Measurements from ENCODE around the gene HHAT.
"Not testable (repeated sequence)": the region's sequence is repeated elsewhere in the genome, so short reads cannot be mapped to it uniquely, and the experiment has no call there.

Gene HHAT

DNA sequence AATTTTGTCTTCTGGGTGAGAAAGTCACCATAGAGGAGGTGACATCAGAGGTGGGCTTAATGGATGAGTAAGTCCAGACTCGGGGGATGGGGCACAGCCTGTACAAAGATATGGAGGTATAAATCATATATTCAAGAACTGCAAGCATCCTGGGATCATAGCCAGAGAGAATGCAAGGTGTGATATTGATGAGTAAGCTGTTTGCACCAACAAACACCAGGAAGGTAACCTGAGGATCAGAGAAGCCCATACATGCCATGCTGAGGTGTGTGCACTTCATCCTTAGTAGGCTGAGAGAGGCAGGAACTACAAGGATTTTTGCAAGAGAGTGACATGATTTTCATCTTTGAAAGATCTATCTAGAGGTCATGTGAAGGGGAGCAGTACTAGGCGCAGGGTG lies 306.4 kb downstream of the HHAT start:
- FAIRE-seq (no peak), DNase-seq (ENCODE audit: low spot score) (no peak)

DNA sequence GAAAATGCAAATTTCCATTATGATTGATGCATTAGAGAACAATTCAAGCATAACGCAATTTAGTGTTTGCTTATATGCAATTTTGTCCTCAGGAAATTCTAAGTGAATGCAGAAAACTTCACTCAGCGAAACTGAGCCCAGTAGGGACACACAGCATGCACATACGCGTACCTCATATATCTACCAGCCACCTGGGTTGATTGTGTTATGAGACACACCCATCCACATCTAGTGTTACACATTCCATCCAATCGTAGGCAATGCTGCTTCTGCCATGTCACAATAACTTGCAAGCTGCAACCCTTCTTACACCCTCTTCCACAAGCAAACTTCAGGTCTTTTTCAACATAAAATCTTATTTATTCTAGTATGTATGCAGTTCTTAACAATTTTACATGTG lies 312.9 kb downstream of the HHAT start:
- DNase-seq (ENCODE audit: low spot score) = no peak
- FAIRE-seq = no peak

DNA sequence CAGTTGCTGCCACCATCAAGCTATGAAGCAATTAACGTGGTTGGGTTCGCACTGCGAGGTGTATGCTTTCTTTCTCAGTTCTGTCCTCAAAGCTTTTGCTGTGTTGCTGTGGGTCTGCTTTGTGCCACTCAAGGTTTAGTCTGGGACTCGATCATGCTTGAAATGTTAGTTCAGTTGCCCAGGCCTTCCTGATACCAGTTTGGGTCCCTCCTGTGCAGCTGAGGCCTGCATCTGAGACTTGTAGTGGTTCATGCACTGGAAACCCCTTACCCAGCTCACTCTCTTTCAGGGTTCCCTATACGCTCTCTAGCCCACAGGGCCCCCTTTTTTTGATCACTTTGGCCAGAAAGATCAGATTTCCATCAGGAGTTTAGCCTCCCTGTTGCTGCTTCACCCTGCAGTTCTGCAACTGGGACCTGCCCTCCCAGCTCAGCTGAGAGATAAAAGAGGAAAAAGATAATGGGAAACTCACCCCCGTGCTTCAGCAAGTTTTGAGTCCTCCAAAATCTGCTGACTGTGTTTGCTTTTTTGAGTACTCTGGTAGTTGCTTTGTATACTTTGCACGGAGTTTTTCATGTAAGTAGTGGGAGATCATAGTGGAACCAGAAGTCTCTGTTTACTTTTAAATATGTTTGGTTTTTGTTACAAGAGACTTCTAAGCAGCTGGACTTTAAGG lies 317.0 kb downstream of the HHAT start:
- DNase-seq (ENCODE audit: low spot score) (no peak), FAIRE-seq (no peak)

DNA sequence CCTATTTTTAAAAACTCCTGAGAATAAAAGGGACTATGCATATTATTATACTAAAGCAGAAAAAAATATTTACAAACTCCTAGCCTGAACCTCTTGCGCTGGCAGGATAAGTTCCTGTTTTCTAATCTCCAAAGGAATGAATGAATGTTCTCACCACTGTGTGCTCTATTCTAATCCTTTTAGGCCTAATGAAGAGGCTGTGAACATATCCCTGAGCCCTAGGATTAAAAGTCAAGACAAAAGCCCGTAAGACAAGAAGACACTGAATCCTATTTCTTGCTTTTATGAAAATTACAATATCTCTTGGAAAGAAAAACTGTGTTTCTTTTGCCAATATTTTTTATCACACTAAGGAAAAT lies 317.5 kb downstream of the HHAT start:
- DNase-seq (ENCODE audit: low spot score) (no peak), FAIRE-seq (no peak)

DNA sequence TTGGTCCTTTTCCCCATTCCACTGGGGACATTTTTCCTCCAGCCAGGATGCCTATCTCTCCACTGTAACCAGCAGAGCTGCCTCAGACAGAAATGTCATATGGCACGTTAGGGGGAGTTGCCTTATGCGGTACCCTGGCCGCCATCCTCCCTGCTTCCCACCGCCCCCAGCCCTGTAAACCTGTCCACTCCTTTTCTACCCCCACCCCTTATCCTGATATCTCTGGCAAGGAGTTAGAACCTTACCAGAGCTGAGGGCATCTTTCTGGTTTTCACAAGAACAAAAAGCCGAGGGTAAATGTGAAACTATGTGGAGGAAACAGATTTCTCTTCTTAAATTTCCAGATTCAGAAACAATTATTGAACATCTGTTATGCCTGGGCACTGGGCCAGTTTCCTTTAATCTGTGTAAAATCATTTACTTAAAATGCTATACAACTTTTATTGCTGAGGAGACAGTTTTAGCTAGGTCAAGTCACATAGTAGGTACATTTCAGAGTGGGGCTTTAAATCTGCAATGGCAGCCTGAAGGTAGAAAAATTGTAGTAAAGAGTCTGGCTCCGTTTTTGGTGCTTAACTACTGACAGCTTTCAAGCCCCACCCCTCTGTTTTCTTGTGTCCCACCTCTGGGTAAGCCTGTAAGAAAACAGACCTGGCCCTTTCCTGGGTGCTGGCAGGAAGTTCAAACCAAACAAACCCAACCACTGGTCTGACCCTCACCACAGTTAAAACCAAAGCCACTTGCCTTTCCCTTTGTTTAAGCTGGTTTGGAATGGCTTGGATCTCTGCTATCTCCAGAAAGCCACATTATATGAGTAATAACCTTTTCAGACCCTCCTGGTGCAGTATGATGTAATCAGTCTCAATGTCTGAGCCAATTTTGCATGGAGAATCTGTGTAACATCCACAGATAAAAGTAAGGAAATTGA lies 319.0 kb downstream of the HHAT start:
- DNase-seq (ENCODE audit: low spot score) (peak; percentile 48), FAIRE-seq (peak; percentile 61)

DNA sequence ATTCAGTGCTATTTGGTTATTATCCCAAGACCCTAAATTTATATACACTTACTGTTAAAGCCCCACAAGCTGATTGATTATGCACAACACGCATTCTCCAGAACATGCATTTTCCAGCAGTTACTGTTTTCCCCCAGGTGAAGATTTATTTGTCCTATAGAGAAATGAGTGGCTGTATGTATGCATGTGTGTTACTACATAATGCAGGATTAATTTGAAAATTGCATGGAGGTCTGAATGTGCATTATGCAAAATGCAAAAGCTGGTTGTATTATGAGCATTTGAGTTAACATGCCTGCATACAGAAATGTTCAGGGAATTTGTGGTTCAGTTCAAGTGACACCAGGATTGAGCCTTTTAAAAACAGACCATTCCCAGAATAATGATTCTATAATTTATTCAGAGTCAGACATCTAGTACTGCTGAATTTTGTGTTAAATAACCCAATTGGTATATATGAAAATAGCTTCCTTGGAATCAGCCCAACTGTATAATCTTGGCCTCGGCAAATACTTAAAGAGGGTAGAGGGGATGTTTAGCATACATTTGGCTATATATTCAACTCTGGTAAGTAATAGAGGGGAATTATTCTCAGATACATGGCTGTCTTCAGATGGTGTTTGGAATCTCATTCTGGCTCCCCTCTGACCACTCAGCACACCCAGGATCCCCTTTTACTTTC lies 320.0 kb downstream of the HHAT start:
- FAIRE-seq (no peak), DNase-seq (ENCODE audit: low spot score) (no peak)

DNA sequence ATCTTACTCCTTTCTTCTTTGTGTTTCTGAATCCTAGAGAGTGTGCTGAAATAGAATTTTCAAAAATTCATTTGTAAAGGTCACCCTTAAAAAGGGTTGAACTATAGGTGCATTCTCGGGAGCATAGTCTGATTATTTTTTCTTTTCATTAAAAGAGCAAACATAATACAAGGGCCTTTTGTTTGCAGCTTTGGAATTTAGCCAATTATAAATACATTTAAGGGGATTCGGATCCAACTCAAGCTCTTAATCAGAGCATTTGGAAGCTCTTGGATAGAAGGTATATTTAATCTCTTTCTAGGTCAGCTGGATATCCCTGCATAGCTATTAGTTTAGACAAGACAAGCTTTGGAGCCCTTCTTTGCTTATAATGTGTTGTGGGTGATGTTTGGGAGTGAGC lies 321.7 kb downstream of the HHAT start:
- FAIRE-seq = no peak
- DNase-seq (ENCODE audit: low spot score) = no peak

DNA sequence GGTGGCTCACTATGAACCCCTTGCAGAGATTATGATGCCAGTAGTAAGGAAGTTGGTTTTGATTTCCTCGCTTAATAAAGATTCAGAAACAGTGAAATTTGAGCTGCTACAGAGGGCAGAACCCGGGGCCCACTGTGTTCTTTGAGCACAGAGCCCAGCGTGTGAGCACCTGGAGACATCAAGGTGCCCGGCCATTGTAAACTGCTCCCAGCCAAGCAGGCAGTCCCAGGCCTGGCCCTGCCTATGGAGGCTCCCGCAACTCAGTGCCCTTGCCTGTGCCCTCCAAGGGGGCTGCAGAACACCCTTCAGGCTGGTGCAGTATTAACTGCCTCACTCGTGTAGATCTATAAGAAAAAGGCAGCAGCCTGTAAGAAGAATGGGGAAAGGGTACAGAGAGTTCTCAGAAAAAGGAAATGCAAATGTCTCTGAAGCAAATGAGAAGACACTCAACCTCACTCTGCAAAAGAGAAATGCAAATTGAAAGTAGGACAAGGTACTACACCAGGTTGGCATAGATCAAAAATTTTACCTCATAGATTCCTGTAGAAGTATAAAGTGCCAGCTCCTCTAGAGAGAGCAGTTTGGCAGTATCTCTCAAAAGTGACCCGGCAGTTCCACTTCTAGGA lies 323.7 kb downstream of the HHAT start:
- FAIRE-seq (no peak), DNase-seq (ENCODE audit: low spot score) (no peak)

DNA sequence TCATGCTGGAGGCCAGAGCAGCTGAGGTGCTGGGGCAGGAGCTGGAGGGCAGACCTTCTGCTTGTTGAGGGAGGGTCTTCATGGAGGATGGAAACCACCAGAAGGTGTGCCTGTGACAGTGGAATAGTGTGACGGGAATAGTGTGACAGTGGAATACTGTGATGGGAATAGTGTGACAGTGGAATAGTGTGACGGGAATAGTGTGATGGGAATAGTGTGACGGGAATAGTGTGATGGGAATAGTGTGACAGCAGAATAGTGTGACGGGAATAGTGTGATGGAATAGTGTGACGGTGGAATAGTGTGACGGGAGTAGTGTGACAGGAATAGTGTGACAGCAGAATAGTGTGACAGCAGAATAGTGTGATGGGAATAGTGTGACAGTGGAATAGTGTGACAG lies 325.1 kb downstream of the HHAT start:
- no peak for FAIRE-seq
- no peak for DNase-seq (ENCODE audit: low spot score)

DNA sequence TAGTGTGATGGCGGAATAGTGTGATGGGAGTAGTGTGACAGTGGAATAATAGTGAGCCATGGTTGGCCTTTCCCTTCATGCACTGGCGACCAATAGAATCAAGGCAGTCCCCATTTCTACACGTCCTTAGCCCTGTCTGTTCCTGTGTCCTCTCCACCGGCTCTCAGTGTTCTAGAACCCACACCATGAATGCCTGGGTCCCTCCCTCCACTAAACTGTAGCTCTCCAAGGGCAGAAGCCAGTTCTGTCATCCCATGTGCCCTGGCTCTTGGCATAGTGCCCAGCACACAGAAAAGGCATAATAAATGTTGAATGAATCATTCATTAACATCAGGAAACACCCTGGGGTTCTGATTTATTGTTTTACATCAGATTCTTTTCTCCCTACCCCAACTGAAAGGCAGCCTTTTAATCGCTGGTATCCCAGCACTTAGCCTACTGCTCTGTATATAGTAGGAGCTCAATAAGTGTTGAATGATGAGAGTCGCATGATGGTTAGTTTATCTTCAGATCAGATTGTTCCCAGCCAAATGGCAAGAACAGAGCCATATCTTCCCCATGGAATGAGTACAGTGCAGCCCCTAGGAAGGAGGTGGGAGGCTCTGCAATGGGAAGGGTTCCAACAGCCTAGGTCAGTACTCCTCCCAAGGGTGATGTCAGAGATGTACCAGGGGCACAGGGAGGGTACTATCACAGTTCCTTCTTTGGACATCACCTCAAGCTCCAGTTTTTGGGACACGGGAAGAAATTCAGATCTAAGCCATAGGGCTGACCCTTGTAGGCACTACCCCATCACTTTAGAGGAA lies 325.7 kb downstream of the HHAT start:
- no peak for DNase-seq (ENCODE audit: low spot score)
- FAIRE-seq = no peak

DNA sequence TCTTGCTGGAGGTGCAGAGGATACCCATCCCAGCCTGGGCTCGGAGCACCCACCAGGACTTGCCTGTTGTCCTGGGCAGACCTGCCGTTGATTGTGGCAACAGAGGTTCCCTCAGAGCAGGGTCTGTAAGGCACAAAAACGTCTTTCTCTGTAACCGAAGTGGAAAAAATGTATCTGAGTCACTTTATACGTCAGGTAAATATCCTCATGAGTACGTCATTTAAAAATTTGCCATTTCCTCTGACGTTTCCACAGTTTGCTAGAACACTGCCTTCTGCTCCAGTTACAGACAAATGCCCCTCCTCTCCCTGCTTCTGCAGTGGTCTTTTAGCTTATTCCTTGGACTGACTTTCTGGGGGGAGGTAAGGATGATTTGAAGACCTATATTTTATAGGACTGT lies 326.8 kb downstream of the HHAT start:
- FAIRE-seq (no peak), DNase-seq (ENCODE audit: low spot score) (peak; percentile 34)

DNA sequence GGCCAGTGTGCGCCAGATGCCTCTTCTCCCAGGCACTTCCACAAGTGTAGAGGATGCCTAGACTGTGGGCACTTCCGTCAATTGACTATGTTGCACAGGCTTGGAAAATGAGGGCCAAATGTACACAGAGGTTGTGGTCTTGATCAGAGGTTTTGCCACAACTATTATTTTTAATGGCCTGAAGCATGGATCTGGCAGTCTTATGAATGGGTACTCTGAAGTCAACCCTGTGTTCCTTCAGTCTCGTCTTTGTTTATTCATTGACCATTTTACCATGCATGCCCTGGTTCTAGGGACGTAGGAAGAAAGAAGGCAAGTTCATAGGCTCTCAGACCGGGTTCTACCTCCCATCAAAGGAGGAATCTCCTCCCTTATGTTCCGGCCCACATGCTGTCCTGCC lies 329.1 kb downstream of the HHAT start:
- DNase-seq (ENCODE audit: low spot score) = no peak
- FAIRE-seq = no peak

DNA sequence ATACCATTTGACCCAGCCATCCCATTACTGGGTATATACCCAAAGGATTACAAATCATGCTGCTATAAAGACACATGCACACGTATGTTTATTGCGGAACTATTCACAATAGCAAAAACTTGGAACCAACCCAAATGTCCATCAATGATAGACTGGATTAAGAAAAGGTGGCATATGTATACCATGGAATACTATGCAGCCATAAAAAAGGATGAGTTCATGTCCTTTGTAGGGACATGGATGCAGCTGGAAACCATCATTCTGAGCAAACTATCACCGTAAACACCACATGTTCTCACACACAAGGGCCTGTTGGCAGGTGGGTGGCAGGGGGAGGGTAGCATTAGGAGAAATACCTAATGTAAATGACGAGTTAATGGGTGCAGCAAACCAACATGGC lies 332.8 kb downstream of the HHAT start:
- not testable (repeated sequence) for DNase-seq (ENCODE audit: low spot score); FAIRE-seq

DNA sequence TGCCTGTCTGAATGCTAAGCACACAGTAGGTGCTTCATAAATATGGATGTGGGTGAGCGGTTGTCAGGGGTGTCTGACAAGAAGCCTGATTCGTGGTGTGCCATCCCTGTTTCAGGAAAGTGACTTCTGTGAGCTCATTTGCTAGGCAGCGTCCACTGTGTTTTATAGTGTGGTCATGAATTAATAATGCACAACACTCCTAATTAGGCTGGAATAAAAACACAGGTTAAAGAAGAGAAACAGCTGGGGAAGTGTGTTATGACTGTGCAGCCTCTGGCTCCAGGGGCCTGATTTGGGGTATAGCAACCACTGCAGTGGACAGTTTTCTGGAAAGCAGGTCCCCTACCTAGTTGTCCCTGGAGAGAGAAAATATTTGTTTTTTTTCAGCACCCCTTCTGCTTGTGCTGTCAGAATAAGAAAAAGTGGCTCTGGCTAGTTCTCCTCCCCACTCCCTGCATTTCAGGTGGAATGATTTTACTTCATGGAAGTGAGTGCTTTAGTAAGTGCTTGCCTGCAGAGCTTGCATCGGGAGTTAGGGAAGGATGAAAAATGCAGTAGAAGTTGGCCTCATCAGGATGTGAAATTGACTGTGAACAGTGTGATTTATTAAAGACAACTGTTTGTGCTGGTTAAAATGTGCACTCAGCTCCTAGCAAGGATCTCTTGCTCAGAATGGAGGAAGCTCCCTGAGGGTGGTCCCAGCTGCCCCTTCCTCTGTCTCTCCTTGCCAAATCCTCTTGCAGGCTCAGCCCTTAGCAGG lies 333.8 kb downstream of the HHAT start:
- DNase-seq (ENCODE audit: low spot score) = no peak
- FAIRE-seq = no peak

DNA sequence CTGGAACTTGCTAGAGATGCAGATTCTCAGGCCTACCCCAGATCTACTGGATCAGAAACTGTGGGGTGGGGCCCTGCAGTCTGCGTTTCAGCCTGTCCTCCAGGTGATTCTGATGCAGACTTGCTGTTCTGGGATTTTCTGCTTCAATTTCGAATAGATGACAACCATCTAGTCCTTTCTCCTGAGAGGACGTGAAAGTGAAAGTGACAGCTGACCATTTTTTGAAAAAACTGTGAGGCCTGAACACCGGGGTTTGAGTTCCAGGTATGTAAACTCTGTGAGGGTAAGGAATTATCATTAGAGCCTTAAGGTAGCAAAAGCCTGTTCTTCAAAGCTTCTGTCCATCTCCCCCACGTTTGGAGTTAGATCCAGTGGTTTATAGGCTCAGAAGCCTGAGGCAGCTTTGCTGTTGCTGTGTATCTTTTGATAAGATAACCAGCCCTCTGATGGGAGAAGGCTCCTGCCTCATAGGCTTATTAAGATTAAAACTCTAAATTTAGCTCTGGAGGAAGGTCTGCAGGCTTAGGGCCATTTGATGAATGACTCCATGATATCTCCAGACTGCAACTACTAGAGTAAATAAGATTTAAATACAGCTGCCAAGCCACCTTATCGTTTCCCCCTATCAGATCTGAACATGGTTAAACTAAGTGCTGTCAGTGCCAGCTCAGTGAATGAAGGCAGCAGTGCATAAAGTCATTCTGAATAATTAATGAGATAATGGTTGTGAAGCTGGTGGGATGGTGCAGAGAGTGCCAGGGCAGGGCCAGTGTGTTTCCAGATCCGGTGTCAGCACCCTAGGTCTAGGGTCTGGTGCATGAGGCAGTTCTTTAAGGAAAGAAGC lies 335.2 kb downstream of the HHAT start:
- FAIRE-seq (no peak), DNase-seq (ENCODE audit: low spot score) (no peak)

DNA sequence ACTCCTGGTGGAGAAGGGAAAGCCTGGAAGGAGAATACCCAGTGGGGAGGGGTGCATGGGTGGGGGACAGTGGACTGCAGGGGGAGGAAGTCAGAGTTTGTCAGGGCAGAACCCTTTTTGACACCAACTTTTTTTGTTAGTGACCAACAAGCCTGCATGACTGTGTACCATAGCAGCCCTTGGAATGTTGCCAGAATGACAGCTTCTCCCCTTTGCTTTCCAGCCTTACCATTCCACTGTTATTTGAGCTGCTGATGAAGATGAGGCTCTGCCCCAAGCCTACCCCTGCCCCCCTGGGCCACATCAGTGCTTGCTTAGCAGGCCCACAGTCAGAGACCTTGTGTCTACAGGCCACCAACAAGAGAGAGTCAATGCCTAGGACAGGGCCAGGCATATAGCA lies 341.2 kb downstream of the HHAT start:
- FAIRE-seq (no peak), DNase-seq (ENCODE audit: low spot score) (no peak)

DNA sequence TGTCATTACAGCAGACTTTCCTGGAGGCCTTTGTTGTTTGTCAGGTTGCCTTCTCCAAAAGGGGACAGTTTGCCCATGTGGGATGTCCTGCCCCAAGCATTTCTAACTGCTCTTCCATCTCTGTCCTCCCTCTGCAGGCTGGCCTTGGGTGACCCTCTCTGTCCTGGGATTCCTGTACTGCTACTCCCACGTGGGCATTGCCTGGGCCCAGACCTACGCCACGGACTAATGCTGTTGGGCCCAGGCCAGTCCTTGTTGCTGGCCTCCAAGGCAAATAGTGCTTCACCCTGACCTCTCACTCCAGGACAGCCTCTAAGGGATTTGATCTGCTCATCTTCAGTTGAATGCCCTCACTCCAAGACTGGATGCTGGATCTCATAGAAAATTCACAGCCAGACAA lies 345.4 kb downstream of the HHAT start:
- FAIRE-seq (no peak), DNase-seq (ENCODE audit: low spot score) (no peak)

DNA sequence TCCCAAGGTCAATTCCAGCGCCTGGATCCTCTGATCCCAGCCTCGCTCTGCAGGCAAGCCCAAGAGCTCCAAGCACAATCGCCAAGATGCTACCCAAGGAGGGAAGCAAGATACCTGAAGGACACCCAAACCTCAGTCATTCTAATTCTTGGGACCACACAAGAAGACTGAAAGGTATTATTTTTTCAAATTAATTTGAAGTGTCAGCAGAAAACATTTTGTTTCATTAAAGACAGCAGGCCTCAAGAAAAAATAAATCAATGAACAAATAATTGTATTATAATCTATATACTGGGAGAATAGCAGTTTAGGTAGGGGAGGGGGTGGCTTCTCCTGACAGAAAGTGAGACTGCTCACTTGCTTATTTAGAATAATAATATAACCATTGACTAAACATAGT lies 347.8 kb downstream of the HHAT start:
- DNase-seq (ENCODE audit: low spot score) = no peak
- no peak for FAIRE-seq

DNA sequence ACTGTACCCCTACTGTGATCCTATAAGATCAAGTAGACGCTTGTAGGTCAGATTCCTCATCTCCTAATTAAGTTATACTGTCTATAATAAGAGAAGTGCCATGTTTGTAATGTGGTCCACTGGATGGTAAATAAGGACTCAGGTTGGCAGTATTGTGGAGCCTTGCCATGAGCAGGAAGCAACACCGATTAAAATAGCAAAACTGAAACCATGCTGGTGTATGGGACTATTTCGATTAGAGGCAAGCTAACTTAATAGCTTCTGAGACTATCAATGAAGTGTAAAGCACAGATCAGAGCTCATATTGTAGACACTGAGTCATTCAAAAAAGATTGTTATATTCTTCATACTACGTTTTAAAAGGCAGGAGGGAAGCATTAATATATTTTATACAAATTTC lies 348.8 kb downstream of the HHAT start:
- FAIRE-seq (no peak), DNase-seq (ENCODE audit: low spot score) (no peak)

Measured in RCC 7860 (cell line).